IPS-18c (cell line): ENCODE results near the gene TP53TG3.
"Not testable (repeated sequence)": the region's sequence is repeated elsewhere in the genome, so short reads cannot be mapped to it uniquely, and the experiment has no call there.

Experiments
- H3K4me3 ChIP-seq: 2 replicates; pipeline ENCODE4 v1.7.0; 2013; ENCODE audit warnings: low read depth, mild to moderate bottlenecking, low read length, moderate library complexity; ENCODE audit not compliant: insufficient read depth
- H3K9me3 ChIP-seq: one replicate; pipeline ENCODE4 v1.6.1; 2013; ENCODE audit warnings: mild to moderate bottlenecking, low read length, moderate library complexity; ENCODE audit not compliant: control insufficient read depth, insufficient read depth

Gene TP53TG3, protein sequence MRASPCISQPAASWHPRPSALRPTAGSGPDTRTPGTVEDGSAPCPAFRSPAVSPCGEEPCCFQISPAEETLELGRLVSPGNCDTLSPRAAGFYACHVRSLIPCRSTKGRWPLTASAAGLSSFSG

DNA sequence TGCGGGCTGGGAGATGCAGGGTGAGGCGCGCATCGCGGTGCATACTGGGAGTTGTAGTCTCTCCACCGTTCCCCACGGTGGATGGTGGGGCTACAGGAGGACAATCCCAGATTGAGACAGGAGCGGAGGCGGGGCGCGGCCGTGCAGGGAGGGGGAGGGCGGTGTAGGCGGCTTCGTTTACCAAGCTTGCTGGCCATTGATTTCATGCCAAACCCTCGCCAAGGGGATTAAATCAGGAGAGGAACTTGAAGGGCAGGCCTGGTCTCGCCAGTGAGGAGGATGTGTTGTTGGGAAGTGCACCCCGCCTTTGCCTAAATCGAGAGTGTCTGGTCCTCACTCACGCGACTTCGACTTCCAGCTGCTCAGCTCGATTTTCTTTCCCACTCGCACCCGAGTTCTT, at the start of gene TP53TG3:
Gene TP53TG3, minus strand, starts transcription at position 101 of the 400 bp plus-strand sequence. Its CDS starts 68 bp downstream, at position 33.
- not testable (repeated sequence) for H3K4me3 ChIP-seq, H3K9me3 ChIP-seq

DNA sequence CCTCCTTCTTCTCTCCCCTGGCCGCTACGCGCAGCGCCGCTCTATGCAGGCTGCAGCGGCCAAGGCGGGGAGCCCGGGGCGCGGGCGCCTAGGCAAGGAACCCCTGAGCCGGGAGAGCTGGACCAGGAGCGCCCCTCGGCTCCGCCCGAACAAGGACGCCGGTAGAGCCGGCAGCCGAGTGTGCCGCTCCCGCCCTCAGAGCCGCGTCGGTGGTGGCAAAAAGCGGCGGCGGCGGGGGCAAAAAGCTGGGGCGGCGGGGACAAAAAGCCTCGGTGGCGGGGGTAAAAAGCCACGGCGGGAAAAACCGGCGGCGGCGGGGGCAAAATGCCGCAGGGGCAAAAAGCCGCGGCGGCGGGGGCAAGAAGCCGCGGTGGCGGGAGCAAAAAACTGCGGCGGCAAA, 25.1 kb downstream of the TP53TG3 start:
- not testable (repeated sequence) for H3K9me3 ChIP-seq, H3K4me3 ChIP-seq

DNA sequence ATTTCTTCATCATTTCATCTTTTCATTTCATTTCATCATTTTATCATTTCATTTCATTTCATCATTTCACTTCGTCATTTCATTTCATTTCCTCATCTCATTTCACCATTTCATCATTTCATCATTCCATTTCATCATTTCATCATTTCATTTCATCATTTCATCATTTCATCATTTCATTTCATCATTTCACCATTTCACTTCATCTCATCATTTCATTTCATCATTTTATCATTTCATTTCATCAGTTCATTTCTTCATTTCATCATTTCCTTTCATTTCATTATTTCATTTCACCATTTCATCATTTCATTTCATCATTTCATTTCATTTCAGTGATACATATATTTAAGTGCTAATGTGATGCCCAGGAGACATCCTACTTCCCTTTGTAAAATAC, 28.4 kb downstream of the TP53TG3 start:
- not testable (repeated sequence) for H3K4me3 ChIP-seq, H3K9me3 ChIP-seq

DNA sequence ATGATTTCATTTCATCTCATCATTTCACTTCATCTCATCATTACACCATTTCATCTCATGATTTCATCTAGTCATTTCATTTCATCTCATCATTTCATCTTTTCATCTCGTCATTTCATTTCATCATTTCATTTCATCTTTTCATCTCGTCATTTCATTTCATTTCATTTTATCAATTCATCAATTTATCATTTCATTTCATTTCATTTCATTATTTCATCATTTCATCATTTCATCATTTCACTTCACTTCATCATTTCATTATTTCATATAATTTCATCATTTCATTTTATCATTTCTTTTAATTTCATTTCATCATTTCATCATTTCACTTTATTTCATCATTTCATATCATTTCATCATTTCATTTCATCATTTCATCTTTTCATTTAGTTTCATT, 29.2 kb downstream of the TP53TG3 start:
- not testable (repeated sequence) for H3K9me3 ChIP-seq, H3K4me3 ChIP-seq

DNA sequence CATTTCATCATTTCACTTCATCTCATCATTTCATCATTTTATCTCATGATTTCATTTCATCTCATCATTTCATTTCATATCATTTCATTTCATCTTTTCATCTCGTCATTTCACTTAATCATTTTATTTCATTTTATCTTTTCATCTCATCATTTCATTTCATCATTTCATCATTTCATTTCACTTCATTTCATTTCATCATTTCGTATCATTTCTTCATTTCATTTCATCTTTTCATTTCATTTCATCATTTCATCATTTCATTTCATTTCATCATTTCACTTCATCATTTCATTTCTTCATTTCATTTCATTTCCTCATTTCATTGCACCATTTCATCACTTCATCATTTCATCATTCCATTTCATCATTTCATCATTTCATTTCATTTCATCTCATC, 29.8 kb downstream of the TP53TG3 start:
- not testable (repeated sequence) for H3K4me3 ChIP-seq, H3K9me3 ChIP-seq

DNA sequence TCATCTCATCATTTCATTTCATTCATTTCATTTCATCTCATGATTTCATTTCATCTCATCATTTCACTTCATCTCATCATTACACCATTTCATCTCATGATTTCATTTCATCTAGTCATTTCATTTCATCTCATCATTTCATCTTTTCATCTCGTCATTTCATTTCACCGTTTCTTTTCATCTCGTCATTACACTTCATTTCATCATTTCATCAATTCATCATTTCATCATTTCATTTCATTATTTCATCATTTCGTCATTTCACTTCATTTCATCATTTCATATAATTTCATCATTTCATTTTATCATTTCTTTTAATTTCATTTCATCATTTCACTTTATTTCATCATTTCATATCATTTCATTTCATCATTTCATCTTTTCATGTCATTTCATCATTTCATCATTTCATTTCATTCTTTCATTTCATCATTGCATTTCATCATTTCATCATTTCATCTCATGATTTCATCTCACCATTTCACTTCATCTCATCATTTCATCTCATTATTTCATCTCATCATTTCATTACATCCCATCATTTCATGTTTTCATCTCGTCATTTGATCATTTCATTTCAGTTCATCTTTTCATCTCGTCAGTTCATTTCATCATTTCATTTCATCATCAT, 30.6 kb downstream of the TP53TG3 start:
- not testable (repeated sequence) for H3K9me3 ChIP-seq, H3K4me3 ChIP-seq

DNA sequence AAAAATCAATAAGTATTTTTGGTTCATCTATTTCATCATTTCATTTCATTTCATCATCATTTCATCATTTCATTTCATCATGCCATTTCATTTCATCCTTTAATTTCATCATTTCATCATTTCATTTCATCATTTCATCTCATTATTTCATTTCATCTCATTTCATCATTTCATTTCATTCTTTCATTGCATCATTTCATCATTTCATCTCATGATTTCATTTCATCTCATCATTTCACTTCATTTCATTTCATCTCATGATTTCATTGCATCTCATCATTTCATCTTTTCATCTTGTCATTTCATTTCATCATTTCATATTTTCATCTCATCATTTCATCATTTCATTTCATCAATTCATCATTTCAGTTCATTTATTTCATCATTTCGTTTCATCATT, 31.2 kb downstream of the TP53TG3 start:
- H3K9me3 ChIP-seq, H3K4me3 ChIP-seq: not testable (repeated sequence)

DNA sequence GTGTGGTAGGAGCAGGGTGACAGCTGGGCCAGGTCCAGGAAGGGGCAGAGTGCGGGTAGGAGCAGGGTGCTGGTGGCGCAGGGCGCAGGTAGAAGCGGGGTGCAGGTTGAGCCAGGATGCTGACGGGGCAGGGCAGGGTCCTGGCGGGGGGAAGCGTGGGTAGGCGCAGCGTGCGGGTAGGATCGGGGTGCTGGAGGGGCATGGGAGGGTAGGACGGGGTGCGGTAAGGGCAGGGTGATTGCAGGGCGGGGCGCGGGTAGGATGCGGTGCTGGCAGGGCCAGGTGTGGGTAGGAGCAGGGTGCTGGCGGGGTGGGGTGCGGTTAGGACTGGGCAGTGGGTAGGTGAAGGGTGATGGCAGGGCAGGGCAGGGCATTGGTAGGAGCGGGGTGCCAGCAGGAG, 38.4 kb downstream of the TP53TG3 start:
- not testable (repeated sequence) for H3K4me3 ChIP-seq, H3K9me3 ChIP-seq

DNA sequence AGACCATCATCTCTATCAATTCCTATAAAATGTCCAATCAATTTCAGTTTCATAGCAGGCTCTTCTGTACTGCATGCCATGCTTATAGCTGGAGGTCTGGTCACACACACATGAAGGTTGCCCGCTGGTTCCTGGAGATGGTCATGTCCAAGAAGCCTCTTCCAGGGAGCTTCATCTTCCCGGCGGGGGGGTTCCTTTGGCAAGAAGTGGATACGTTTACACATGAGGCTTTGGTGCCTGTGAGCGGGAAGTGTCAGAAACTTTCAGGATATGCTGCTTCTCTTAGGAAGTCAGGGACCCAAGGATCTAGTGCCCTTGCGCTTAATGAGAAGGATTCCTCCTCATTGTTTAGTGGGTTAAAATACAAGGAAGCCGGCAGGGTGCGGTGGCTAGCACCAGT, 43.9 kb downstream of the TP53TG3 start:
- H3K9me3 ChIP-seq: not testable (repeated sequence)

More for the DNA sequence above, 43.9 kb downstream of the TP53TG3 start:
- H3K4me3 ChIP-seq: not testable (repeated sequence)
